Amniotic epithelial cell (primary cell): Measurements from ENCODE around the gene THSD1.
"Not testable (repeated sequence)": the region's sequence is repeated elsewhere in the genome, so short reads cannot be mapped to it uniquely, and the experiment has no call there.

Source experiments
- DNase-seq: peaks from one replicate; pipeline ENCODE4 v3.0.0-alpha.2; 2010; ENCODE audit warnings: low read depth

THSD1 gene

DNA sequence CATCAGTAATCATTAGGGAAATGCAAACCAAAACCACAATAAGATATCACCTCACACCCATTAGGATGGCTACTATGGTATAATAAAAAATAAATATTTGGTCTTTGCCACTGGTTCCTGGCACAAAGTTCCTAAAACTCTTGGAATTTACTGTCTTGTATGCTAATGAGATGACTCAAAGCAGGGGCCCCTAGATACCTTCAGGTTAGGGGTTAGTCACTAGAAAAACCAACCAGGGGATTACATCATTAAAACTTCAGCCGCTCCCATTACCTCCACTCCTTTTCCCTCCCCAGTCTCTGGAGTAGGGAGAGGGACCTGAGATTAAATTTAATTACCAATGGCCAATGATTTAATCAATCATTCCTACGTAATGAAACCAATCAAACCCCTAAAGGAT is 49.6 kb downstream of the THSD1 start:
- DNase-seq = peak; percentile 47

DNA sequence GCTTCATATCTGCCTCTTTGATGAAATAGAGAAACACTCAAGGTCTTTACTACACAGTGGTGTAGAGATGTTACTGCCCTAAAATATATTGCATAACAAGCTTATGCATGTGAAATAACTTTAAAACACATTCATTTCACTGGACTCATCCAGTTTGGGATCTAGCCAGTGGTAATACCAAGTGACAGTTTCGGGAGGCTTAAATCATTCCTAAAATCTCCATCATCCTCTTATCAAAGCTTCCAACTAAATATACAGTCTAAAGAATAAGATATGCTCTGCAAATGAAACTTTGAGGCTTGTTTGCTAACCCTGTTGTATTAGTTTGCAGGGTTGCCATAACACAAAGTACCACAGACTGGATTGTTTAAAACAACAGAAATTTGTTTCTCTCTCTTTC is 52.8 kb downstream of the THSD1 start:
- DNase-seq = peak; percentile 95

DNA sequence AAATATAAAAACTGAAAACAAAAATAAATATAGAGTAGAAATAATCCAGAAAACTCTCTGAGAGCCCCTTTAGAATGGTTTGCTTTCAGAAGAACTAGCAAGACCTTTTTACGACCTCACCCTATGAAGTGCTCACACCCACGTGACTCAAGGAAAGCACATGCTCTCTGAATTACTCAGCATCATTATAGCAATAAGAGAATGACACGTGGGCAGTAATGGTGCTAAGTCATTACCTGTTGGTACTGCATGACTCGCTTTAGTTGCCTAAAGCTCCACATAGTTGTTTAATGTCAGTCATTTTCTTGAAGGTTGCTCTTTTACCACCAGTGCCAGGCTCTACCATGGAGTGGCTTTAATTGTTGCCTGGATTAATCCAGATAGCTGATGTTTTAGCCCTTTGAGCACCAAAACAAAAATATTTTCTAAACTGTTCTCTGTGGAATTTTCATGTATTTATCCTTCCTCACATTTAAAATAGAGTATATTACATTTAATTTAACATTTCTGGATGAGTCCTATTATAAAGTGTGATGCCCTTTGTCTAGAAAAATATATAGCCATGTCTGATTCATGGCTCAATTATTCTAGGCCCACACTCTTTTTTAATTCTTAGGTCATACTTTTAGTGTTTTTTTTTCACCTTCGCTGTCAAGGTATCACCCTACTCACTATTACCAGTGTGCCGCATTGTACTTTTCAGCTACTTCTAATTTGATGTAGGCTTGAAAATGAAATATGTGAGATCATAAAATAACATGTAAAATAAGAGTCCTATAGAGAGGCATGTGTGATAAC is 56.8 kb downstream of the THSD1 start:
- DNase-seq = peak; percentile 88

DNA sequence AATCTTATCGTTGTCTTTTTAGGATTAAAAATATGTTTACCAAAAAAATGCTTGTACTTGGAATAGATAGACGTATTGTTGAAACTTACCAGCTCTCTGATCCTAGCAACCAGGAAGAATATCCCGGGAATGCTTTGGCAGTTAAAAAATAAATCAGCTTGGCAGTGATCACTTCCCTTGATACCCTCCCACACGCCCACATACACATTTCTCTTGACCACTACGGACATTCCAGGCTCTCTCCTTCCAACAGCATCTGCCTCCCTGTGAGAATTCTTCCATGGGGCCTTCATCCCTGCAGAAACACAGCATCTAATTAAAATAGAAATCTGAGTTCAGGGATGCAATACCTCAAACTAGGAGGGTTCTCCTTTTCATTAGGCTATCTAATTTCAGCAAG is 57.9 kb downstream of the THSD1 start:
- DNase-seq = peak; percentile 97

DNA sequence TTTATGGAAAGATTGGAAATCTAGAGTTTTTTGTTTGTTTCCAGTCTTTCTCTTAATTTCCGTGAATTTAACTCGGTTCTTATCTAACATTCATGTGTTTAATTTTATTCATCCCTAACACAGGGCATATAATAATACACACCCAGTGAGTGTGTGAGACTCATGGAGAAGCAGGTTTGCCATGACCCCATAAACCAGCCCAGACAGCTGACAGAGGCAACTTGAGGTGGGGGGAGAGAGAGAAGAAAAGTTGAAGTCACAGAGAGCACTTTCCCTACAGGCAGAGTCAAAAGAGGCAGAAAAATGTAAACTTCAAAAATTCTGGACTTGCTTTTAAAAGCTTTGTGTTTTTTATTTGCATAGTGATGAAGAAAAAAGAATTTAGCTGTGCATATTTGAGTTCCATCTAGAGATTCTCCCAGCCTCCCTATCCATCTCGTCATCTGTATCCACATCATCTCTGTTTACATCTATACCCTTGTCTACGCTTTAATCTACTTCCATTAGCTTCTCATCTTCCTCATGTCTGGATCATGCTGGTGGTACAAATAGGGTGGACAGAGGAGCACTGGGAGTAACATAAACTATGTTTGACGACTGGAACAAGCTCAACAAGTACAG is 60.2 kb downstream of the THSD1 start:
- DNase-seq = no peak

DNA sequence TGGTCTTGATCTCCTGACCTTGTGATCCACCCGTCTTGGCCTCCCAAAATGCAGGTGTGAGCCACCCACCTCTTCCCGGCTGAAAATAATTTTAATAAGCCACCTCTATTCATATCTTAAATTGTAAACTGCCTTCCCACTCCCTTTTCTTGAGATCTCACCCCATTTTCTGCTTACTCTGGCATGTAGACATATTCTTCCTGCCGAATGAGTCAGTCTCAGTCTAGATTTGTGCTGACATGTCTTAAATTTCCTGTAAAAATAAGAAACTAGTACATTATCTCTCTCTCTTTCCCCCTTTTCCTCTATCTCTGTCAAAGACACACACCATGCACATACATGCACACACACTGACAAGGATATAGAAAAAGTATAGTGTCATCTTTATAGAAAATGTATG is 60.9 kb downstream of the THSD1 start:
- peak; percentile 34 for DNase-seq

DNA sequence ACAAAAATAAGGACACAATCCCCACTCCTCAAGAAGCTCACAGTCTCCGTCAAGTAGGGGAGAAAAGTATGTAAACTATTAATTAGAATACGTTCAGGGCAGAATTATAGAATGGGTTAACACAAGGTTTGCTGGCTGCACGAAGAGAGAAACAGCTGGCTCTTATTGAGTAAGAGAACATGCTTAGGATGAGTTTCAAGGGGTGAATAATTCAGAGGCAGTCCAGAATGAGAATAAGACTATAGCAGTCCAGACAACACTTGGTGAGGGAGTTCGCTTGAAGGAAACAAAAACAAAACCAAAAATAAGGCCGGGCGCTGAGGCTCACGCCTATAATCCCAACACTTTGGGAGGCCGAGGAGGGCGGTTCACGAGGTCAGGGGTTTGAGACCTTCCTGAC is 61.9 kb downstream of the THSD1 start:
- DNase-seq = no peak

DNA sequence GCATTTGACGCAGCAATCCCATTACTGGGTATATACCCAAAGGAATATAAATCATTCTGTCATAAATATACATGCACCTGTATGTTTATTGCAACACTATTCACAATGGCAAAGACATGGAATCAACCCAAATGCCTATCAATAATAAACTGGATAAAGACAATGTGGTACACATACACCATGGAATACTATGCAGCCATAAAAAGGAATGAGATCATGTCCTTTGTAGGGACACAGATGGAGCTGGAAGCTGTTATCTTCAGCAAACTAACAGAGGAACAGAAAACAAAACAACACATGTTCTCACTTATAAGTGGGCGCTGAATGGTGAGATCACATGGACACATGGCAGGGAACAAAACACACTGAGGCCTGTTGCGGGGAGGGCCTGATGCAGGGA is 63.8 kb downstream of the THSD1 start:
- not testable (repeated sequence) for DNase-seq

DNA sequence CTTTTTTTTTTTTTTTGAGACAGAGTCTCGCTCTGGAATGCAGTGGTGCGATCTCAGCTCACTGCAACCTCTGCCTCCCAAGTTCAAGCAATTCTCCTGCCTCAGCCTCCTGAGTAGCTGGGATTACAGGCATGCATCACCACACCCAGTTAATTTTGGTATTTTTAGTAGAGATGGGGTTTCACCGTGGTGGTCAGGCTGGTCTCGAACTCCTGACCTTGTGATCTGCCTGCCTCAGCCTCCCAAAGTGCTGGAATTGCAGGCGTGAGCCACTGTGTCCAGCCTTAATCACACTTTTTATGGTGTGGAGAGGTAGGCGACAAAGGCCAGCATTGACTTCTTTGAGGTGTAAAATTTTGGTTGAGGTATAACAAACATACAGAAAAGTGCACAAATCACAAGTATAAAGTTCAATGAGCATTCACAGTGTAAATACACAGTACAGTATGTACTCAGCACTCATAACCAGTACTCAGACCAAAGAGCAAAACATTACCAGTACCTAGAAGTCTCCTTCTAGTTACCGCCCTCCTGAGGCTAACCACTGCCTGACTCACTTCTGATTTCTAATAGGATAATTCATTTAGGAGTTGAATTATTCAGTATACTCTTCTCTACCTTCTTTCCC is 68.0 kb downstream of the THSD1 start:
- peak; percentile 34 for DNase-seq

DNA sequence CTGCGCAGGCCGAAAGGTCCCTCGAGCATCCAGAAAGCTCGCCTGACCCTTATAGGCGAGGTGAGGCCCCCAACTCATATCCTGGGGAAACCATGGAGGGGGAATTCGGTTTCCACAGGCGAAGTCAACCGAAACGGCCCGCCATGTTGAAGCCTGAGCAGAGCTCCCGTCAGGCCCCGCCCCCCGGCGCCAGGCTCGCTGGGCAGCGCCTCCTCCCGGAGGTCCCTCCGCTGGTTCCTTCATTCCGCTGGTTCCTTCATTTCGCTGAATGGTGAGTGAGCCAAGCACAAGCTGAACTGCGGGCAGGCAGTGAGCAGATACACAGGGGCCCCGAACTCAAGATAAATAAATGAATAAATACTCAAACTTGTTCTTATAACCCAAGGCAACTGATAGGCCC is 71.9 kb downstream of the THSD1 start:
- DNase-seq = not testable (repeated sequence)

DNA sequence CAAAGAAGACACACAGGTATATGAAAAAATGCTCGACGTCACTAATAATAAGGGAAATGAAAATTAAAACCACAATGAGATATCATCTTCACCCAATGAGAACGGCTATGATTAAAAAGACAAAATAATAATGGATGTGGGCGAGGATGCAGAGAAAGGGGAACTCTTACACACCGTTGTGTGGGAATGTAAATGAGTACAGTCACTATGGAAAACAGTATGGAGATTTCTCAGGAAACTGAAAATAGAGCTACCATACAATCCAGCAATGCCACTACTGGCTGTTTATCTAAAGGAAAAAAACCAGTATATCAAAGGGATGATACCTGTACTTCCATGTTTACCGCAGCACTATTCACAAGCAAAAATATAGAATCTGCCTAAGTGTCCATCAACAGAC is 74.1 kb downstream of the THSD1 start:
- DNase-seq = not testable (repeated sequence)
